OCI-LY3 (cell line): ENCODE measurements around the gene LAYN.

ENCODE experiments used
- H2AFZ ChIP-seq: fragments of 200-600, 300-600 bp; shearing (Covaris generic); 2 replicates; pipeline ENCODE4 v1.6.0; 2014; ENCODE audit warnings: antibody characterized with exemption, low read depth, low read length
- H3K27ac ChIP-seq: fragments of 200-600, 300-600 bp; sonication (generic); 2 replicates; pipeline ENCODE4 v1.5.1; 2014; ENCODE audit warnings: mild to moderate bottlenecking, low read length, moderate library complexity, mixed read lengths
- H3K27me3 ChIP-seq: fragments of 200-600, 300-600 bp; sonication (generic); 2 replicates; pipeline ENCODE4 v1.6.1; 2014; ENCODE audit warnings: low read depth, low read length, mixed read lengths
- H3K36me3 ChIP-seq: fragments of 200-600, 300-600 bp; sonication (generic); replicated peaks from 2 replicates; pipeline ENCODE3; 2014; ENCODE audit warnings: low read depth, low read length, mixed read lengths
- H3K4me1 ChIP-seq: fragments of 300-600, 200-600 bp; sonication (generic); 2 replicates; pipeline ENCODE4 v1.6.1; 2014; ENCODE audit warnings: low read length, mixed read lengths
- H3K4me2 ChIP-seq: fragments of 200-600, 300-600 bp; sonication (generic); 2 replicates; pipeline ENCODE4 v1.6.1; 2014; ENCODE audit warnings: low read length, mixed read lengths
- H3K4me3 ChIP-seq: fragments of 300-600, 200-600 bp; sonication (generic); 2 replicates; pipeline ENCODE4 v1.5.1; 2014; ENCODE audit warnings: antibody characterized with exemption, mild to moderate bottlenecking, low read length, moderate library complexity
- H3K79me2 ChIP-seq: fragments of 300-600, 200-600 bp; shearing (Covaris generic); 2 replicates; pipeline ENCODE4 v1.6.1; 2014; ENCODE audit warnings: mild to moderate bottlenecking, low read length, mixed read lengths
- H3K9ac ChIP-seq: fragments of 300-600, 200-600 bp; shearing (Covaris generic); 2 replicates; pipeline ENCODE4 v1.6.0; 2014; ENCODE audit warnings: mild to moderate bottlenecking, low read length, moderate library complexity
- H3K9me3 ChIP-seq: fragments of 200-600, 300-600 bp; shearing (Covaris generic); 2 replicates; pipeline ENCODE4 v1.6.1; 2014; ENCODE audit warnings: low read length, mixed read lengths; ENCODE audit not compliant: insufficient read depth
- H4K20me1 ChIP-seq: fragments of 200-600, 300-600 bp; sonication (generic); 2 replicates; pipeline ENCODE4 v1.6.1; 2016; ENCODE audit warnings: low read length, mixed read lengths; ENCODE audit not compliant: insufficient read depth
- CTCF ChIP-seq: fragments of 200-600, 300-600 bp; sonication (generic); IDR thresholded peaks from 2 replicates; pipeline ENCODE4 v1.5.1; 2014; ENCODE audit warnings: antibody characterized with exemption, low read length, low read depth
- EZH2phosphoT487 ChIP-seq: fragments of 200-600 bp; shearing (Covaris generic); IDR thresholded peaks from 2 replicates; pipeline ENCODE4 v1.6.1; 2018; ENCODE audit warnings: antibody characterized with exemption, mixed run types, low read depth

Gene LAYN

GRCh38 chr11:111561306-111561705 lies 20.8 kb downstream of the LAYN start:
- H3K79me2 ChIP-seq: no peaks in the 10 kb centered on the region
- H3K4me3 ChIP-seq: no peak overlapping the region
- no peaks in the 10 kb centered on the region for H3K36me3 ChIP-seq
- TF ChIP-seq EZH2phosphoT487 (no peak), CTCF (no peak)
- H3K9me3 ChIP-seq: peaks cover 4% of the 10 kb centered on the region; the same call in 1 of the 2 replicates
- 0 out of 2 replicates have a peak, but pooled peaks cover 7% of the 10 kb centered on the region for H3K27me3 ChIP-seq
- H4K20me1 ChIP-seq: no peaks in the 10 kb centered on the region
- peaks cover 20% of the 10 kb centered on the region for H3K4me1 ChIP-seq
- no peak overlapping the region for H2AFZ ChIP-seq
- H3K4me2 ChIP-seq: no peak overlapping the region
- H3K9ac ChIP-seq: no peak overlapping the region
- H3K27ac ChIP-seq: no peak overlapping the region

DNA sequence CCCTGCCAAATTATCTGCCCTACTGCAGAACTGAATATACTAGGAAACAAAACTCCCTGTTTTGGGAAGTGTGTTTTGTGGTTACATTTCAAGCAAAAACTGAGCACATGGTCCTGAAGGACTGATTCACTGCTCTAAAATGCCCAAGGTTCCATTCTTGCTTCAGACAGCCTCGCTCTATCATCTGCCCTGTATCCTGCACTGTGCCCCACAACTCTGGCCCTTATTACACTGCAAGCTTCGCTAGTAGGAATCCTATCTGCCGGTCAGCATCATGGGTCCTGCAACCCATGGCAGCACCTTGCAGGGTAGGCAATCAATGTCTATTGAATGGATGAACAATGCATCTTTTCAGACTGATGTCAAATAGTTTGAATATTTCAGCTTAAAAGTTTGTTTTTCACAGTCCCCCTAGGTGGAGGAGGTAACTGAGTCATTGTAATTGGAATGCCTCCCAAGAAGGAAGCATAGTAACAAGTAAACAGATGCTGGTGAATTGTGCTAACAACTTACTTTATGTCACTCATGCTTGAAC lies 21.3 kb downstream of the LAYN start:
- TF ChIP-seq EZH2phosphoT487: no peak
- no peak for TF ChIP-seq CTCF
- no peak overlapping the region for H2AFZ ChIP-seq
- H3K4me1 ChIP-seq: peaks cover 20% of the 10 kb centered on the region
- no peaks in the 10 kb centered on the region for H3K36me3 ChIP-seq
- no peak overlapping the region for H3K4me3 ChIP-seq
- H3K9me3 ChIP-seq: no peaks in the 10 kb centered on the region
- no peak overlapping the region for H3K9ac ChIP-seq
- no peak overlapping the region for H3K27ac ChIP-seq
- no peaks in the 10 kb centered on the region for H4K20me1 ChIP-seq
- no peak overlapping the region for H3K4me2 ChIP-seq
- H3K27me3 ChIP-seq: 0 out of 2 replicates have a peak, but pooled peaks cover 7% of the 10 kb centered on the region
- H3K79me2 ChIP-seq: no peaks in the 10 kb centered on the region

GRCh38 chr11:111562692-111563389 lies 22.3 kb downstream of the LAYN start:
- Histone ChIP-seq H4K20me1 (no peaks in the 10 kb centered on the region), H3K27me3 (0 out of 2 replicates have a peak, but pooled peaks cover 7% of the 10 kb centered on the region), H3K36me3 (no peaks in the 10 kb centered on the region), H3K79me2 (no peaks in the 10 kb centered on the region), H3K27ac (no peak overlapping the region), H3K9ac (no peak overlapping the region), H3K9me3 (no peaks in the 10 kb centered on the region), H3K4me1 (peaks cover 20% of the 10 kb centered on the region), H2AFZ (0 out of 2 replicates have a peak overlapping the region, but pooled peaks have one; percentile 6), H3K4me2 (peak overlapping the region; percentile 69), H3K4me3 (peak overlapping the region; percentile 42)
- TF ChIP-seq EZH2phosphoT487: no peak
- TF ChIP-seq CTCF: no peak

DNA sequence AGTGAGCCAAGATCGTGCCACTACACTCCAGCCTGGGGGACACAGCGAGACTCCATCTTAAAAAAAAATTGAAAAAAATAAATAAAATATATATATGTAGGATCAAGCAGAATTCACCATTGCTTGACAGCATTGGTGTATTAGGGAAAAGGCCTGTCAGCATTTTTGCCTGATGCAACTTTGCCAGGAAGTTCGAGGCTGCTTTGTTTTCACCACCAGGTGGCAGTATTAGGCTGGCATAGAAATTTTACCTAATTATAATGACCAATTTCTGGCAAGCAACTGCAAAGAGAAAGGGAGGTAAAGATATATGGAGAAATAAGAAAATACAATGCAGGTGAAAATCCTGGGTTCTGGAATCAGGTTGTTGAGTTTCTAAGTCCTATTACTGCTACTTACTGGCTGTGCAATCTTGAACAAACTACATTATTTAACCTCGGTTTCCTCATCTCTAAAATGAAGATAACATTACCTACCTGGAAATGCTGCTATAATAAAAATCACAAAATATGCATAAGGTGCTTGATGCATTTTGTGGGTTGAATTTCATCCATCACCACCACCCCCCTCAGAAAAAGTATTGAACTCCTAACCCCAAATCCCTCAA lies 24.7 kb downstream of the LAYN start:
- peak overlapping the region; percentile 53 for H3K4me2 ChIP-seq
- H3K27ac ChIP-seq: no peak overlapping the region
- no peak overlapping the region for H3K9ac ChIP-seq
- TF ChIP-seq EZH2phosphoT487 (no peak), CTCF (peak; percentile 78)
- H3K27me3 ChIP-seq: 0 out of 2 replicates have a peak, but pooled peaks cover 7% of the 10 kb centered on the region
- H3K4me1 ChIP-seq: peaks cover 20% of the 10 kb centered on the region
- no peaks in the 10 kb centered on the region for H3K79me2 ChIP-seq
- no peaks in the 10 kb centered on the region for H4K20me1 ChIP-seq
- H3K36me3 ChIP-seq: no peaks in the 10 kb centered on the region
- no peak overlapping the region for H2AFZ ChIP-seq
- 0 out of 2 replicates have a peak overlapping the region, but pooled peaks have one; percentile 24 for H3K4me3 ChIP-seq
- H3K9me3 ChIP-seq: no peaks in the 10 kb centered on the region
